Measurements from ENCODE around the gene CLCN2. TPM values are rescaled to one million over a fixed set of nuclear protein-coding genes. Genes with fewer than 3 reads are reported as not detected.

The CLCN2 gene
- total RNA-seq, 1 experiment from 2014 or later: 22.9 TPM

DNA sequence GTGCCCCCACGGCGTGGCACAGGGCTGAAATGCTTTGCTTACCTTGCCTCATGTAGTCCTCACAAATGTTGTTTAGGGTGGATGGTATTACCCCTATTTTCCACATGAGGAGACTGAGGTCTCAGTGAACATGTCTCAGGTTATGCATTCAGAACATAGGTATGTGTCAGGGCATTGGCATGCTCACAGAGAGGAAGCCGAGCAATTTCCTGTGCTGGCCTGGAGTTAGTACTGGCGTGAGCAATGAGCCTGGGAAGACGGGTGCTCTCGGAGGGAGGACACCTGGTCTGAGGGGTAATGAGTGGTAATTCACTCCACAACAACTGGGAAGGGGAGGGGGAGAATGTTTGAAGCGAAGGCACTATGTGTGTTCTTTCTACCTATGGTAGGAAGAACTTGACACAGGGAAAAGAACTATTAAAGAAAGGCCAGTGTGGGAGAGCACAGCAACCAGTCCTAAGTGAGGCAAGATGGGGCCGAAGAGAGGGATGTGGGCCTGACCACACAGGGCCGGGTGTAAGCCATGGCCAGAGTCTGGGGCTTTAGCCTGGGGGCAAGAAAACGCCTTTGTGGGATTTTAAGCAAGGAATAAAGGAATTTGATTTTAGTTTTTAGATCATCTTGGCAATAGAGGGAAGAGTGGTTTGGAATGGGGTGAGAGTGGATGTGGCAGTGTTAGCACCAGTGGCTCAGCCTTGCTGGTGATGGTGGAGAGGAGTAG, 28.9 kb downstream of the CLCN2 start:
- no TSS peak for BruUV-seq (replicated peaks)
- no peaks in the 10 kb centered on the region for H3K27me3 Mint-ChIP-seq (ENCODE audit: unreplicated experiment)
- intact Hi-C loops (cut with micrococcal nuclease; ENCODE audit: unreplicated experiment): no loop called here
- H3K36me3 Mint-ChIP-seq (ENCODE audit: insufficient read depth, unreplicated experiment): peaks cover 98% of the 10 kb centered on the region
- CTCF ChIA-PET: no interaction called here
- H3K27ac Mint-ChIP-seq (ENCODE audit: unreplicated experiment): peak overlapping the region; percentile 43
- TF ChIP-seq, protein P1, sequence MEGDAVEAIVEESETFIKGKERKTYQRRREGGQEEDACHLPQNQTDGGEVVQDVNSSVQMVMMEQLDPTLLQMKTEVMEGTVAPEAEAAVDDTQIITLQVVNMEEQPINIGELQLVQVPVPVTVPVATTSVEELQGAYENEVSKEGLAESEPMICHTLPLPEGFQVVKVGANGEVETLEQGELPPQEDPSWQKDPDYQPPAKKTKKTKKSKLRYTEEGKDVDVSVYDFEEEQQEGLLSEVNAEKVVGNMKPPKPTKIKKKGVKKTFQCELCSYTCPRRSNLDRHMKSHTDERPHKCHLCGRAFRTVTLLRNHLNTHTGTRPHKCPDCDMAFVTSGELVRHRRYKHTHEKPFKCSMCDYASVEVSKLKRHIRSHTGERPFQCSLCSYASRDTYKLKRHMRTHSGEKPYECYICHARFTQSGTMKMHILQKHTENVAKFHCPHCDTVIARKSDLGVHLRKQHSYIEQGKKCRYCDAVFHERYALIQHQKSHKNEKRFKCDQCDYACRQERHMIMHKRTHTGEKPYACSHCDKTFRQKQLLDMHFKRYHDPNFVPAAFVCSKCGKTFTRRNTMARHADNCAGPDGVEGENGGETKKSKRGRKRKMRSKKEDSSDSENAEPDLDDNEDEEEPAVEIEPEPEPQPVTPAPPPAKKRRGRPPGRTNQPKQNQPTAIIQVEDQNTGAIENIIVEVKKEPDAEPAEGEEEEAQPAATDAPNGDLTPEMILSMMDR (IDR thresholded peaks at IDR 0.05; ENCODE audit: unreplicated experiment): no peak
- DNase-seq: peak; percentile 28
- H3K9me3 Mint-ChIP-seq (ENCODE audit: low read depth, unreplicated experiment): no peaks in the 10 kb centered on the region
- H3K4me3 Mint-ChIP-seq (ENCODE audit: low read depth, unreplicated experiment): peak overlapping the region; percentile 3
- peaks cover 56% of the 10 kb centered on the region for H3K4me1 Mint-ChIP-seq (ENCODE audit: low read depth, unreplicated experiment)

DNA sequence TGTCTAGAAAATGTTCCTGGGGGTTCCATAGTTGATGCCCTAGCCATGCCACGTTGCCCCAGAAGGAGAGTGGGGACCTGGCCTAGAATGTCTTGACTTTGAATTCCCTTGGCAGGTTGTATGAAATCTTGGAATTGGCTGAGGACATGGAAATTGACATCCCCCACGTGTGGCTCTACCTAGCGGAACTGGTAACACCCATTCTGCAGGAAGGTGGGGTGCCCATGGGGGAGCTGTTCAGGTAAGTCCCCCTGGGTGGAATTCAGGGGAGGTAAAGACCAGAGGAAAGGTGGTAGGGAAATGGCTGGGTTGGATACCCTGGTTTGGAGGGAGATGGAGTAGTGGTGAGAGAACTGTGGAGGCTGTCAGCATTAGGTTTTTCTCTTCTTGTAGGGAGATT, 32.9 kb downstream of the CLCN2 start:
- intact Hi-C loops (cut with micrococcal nuclease; ENCODE audit: unreplicated experiment): no loop called here
- H3K9me3 Mint-ChIP-seq (ENCODE audit: low read depth, unreplicated experiment): no peaks in the 10 kb centered on the region

DNA sequence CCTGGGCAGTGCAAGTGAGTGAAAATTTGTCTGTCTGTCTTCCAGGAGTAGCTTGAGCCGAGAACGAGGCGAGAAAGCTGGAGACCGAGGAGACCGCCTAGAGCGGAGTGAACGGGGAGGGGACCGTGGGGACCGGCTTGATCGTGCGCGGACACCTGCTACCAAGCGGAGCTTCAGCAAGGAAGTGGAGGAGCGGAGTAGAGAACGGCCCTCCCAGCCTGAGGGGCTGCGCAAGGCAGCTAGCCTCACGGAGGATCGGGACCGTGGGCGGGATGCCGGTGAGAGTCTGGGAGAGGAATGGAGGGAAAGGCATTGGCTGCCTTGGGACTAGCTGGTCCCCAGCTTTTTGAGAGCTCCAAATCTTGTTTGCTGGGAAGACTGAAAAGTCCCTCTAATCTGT, 34.2 kb downstream of the CLCN2 start:
- no peaks in the 10 kb centered on the region for H3K27me3 Mint-ChIP-seq (ENCODE audit: unreplicated experiment)
- TF ChIP-seq, protein P1 (IDR thresholded peaks at IDR 0.05; ENCODE audit: unreplicated experiment): no peak
- H3K36me3 Mint-ChIP-seq (ENCODE audit: insufficient read depth, unreplicated experiment): peaks cover 98% of the 10 kb centered on the region
- no TSS peak for BruUV-seq (replicated peaks)
- peaks cover 37% of the 10 kb centered on the region for H3K4me1 Mint-ChIP-seq (ENCODE audit: low read depth, unreplicated experiment)
- intact Hi-C loops (cut with micrococcal nuclease; ENCODE audit: unreplicated experiment): no loop called here
- H3K9me3 Mint-ChIP-seq (ENCODE audit: low read depth, unreplicated experiment): no peaks in the 10 kb centered on the region
- H3K27ac Mint-ChIP-seq (ENCODE audit: unreplicated experiment): peak overlapping the region; percentile 71
- CTCF ChIA-PET: interaction anchor here (0.6 kb wide), 1 partner anchor 240 kb away, joined by 8 read pairs; no protein-coding TSS in a partner anchor
- H3K4me3 Mint-ChIP-seq (ENCODE audit: low read depth, unreplicated experiment): no peak overlapping the region
- DNase-seq: no peak

More for the DNA sequence above, 32.9 kb downstream of the CLCN2 start:
- DNase-seq: no peak
- H3K4me3 Mint-ChIP-seq (ENCODE audit: low read depth, unreplicated experiment): no peak overlapping the region
- peak overlapping the region; percentile 14 for H3K27ac Mint-ChIP-seq (ENCODE audit: unreplicated experiment)
- no TSS peak for BruUV-seq (replicated peaks)
- H3K36me3 Mint-ChIP-seq (ENCODE audit: insufficient read depth, unreplicated experiment): peaks cover 98% of the 10 kb centered on the region
- TF ChIP-seq, protein P1 (IDR thresholded peaks at IDR 0.05; ENCODE audit: unreplicated experiment): no peak
- CTCF ChIA-PET: no interaction called here
- no peaks in the 10 kb centered on the region for H3K27me3 Mint-ChIP-seq (ENCODE audit: unreplicated experiment)
- H3K4me1 Mint-ChIP-seq (ENCODE audit: low read depth, unreplicated experiment): peaks cover 50% of the 10 kb centered on the region

DNA sequence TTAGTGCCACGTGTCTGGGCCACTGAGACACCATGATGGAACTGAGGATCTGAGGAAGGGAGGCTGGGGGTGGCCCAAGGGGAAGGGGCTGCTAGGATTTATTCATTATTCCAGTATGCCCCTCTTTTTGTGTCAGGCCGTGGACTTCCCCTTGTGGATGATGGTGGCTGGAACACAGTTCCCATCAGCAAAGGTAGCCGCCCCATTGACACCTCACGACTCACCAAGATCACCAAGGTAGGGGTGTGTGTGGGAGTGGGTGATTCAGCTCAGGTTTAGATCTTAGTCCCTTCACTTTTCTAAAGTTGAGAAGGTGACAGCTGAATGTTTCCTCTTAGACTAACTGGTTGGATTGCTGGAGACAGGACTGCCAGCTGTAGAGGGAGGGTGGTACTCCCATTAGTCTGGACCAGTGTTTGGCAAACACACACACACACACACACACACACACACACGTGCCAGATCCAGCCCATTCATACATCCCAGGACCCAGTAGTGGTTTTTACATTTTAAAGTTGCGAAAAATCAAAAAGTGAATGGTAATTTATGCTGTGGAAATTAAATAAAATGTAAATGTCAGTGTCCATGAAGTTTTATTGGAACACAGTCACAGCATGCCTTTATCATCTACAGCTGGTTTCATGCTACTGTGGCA, 35.6 kb downstream of the CLCN2 start:
- H3K4me1 Mint-ChIP-seq (ENCODE audit: low read depth, unreplicated experiment): peaks cover 31% of the 10 kb centered on the region
- CTCF ChIA-PET: no interaction called here
- H3K4me3 Mint-ChIP-seq (ENCODE audit: low read depth, unreplicated experiment): no peak overlapping the region
- H3K27ac Mint-ChIP-seq (ENCODE audit: unreplicated experiment): no peak overlapping the region
- H3K27me3 Mint-ChIP-seq (ENCODE audit: unreplicated experiment): no peaks in the 10 kb centered on the region
- BruUV-seq (replicated peaks): no TSS peak
- peaks cover 100% of the 10 kb centered on the region for H3K36me3 Mint-ChIP-seq (ENCODE audit: insufficient read depth, unreplicated experiment)
- intact Hi-C loops (cut with micrococcal nuclease; ENCODE audit: unreplicated experiment): no loop called here
- H3K9me3 Mint-ChIP-seq (ENCODE audit: low read depth, unreplicated experiment): no peaks in the 10 kb centered on the region
- TF ChIP-seq, protein P1 (IDR thresholded peaks at IDR 0.05; ENCODE audit: unreplicated experiment): no peak
- DNase-seq: no peak

Measured in Calu3 (cell line).